Choroid plexus epithelial cell (primary cell): ENCODE data around the gene GSTA5.
A peak's percentile ranks its signal among the peaks of the same experiment; 100 is the strongest.
"Not testable (repeated sequence)": the region's sequence is repeated elsewhere in the genome, so short reads cannot be mapped to it uniquely, and the experiment has no call there.

Experiments used
- DNase-seq: peaks from one replicate; pipeline ENCODE4 v3.0.0-alpha.2; 2010; ENCODE audit warnings: low read depth
- H3K4me3 ChIP-seq: 2 replicates; pipeline ENCODE4 v1.5.1; 2011; ENCODE audit warnings: low read depth, mild to moderate bottlenecking, control low read depth, low read length, moderate library complexity
- TF ChIP-seq, protein P1 (sequence below): conservative IDR thresholded peaks from 2 replicates; pipeline ENCODE4 v1.5.1; 2011; ENCODE audit warnings: low read depth, mild to moderate bottlenecking, control low read depth, inconsistent platforms, low read length, moderate library complexity

The GSTA5 gene

DNA sequence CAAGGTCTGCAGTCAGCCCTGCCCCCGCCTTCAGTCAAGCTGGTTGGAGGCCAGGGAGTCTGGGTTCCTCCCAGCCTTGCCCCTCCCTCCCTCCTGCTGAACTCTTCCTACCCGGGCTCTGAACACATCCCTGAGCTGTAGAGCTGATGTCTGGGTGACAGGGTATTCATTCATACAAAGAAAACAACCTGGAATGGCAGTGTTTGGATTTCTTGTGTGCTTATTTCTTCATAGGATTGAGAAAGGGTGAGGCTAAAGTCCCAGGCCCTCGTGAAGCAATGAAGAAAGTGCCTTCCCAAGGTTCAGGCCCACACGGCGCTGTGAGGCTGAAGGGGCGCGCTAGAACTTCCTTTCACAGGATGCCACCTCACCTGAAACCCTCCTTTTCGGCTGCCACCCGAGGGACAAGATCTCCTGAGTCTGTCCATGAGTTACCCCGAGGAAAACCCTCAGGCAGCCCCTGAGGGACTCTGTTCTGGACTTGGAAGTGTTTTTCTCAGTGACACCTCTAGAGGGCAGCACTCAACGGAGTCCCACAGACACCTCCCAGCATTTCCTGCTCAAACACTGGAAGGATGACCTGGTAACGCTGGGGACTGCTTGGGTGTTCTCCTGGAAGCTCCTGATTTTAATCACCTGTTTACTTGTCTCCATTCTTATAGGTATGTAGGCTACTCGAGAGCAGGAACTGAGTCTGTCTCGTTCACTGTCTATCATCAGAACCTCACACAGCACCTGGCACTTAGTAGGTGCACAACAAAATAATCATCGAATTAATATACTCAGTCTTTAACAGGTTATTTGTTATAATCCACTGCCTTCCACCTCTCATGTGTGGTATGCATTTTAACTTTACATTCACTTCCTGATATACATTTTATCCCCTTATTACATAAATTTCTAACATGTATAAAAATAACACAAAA, 25.2 kb downstream of the GSTA5 start:
- TF ChIP-seq, protein P1, sequence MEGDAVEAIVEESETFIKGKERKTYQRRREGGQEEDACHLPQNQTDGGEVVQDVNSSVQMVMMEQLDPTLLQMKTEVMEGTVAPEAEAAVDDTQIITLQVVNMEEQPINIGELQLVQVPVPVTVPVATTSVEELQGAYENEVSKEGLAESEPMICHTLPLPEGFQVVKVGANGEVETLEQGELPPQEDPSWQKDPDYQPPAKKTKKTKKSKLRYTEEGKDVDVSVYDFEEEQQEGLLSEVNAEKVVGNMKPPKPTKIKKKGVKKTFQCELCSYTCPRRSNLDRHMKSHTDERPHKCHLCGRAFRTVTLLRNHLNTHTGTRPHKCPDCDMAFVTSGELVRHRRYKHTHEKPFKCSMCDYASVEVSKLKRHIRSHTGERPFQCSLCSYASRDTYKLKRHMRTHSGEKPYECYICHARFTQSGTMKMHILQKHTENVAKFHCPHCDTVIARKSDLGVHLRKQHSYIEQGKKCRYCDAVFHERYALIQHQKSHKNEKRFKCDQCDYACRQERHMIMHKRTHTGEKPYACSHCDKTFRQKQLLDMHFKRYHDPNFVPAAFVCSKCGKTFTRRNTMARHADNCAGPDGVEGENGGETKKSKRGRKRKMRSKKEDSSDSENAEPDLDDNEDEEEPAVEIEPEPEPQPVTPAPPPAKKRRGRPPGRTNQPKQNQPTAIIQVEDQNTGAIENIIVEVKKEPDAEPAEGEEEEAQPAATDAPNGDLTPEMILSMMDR = peak; percentile 74
- DNase-seq = peak; percentile 57
- H3K4me3 ChIP-seq = no peak overlapping the region

DNA sequence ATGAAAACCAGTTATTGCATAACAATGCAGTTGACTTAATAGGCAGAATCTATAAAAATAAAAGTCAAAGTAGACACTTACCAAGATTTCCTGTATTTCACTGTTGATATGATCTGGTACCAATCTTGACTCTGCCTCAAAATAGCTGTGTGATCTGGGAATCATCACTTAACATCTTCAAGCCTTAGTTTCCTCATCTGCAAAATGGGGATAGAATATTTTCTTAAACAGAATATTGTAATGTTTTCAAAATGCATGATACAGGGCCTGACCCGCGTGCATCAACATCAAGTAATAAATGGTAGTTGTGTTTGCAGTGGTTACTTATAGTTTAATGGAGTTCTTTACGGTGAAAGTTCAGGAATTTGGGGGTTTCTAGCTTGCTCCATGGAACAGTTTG, 26.1 kb downstream of the GSTA5 start:
- not testable (repeated sequence) for DNase-seq, H3K4me3 ChIP-seq

DNA sequence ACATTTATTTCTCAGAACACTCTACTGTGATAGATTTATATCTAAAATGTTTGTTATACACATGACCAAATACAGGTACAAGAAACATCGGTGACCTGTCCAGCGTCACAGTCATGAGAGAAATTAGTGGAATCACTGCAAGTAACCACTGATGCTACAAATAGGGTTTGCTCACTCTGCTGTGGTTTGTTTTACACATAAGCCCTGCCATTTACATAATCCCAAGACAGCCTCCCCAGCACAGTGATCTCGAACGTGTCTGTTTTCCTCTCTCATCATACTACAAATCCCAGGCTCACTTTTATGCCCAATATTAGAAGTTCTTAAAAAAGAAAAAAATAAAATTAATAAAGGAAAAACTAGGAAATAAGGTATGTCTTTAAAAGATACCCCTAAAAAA, 30.8 kb downstream of the GSTA5 start:
- H3K4me3 ChIP-seq, DNase-seq: not testable (repeated sequence)

DNA sequence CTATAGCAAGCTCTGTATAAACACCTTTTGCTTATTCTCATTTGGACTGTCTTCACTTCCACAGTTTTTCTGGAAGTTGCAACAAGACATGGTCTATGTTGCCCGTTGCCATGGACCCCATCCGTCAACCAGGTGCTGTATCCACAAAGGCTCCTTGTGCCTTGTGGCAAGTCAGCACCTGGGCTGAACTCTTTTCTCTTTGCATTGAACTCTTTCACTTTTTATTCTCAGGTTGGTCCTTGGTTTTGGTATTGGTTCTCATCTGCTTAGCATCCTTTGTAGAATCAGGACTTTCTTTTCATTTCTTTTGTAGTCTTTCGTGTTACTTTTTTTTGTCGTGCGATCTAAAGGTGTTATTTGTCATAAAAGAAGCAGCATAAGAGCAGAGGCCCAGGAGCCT, 32.0 kb downstream of the GSTA5 start:
- no peak overlapping the region for H3K4me3 ChIP-seq
- DNase-seq = no peak
- TF ChIP-seq, protein P1 = no peak

GRCh38 chr6:52803668-52804255, 36.9 kb downstream of the GSTA5 start, which contains the start of gene GSTA1:
Gene GSTA1 (minus strand): TSS chr6:52803816. CDS start chr6:52799267, 4,549 bp downstream.
- H3K4me3 ChIP-seq, DNase-seq: not testable (repeated sequence)

- TF ChIP-seq, protein P1 = no peak
- H3K4me3 ChIP-seq = no peak overlapping the region
- DNase-seq = no peak
Measured at GRCh38 chr6:52802806-52803205, 37.8 kb downstream of the GSTA5 start.

DNA sequence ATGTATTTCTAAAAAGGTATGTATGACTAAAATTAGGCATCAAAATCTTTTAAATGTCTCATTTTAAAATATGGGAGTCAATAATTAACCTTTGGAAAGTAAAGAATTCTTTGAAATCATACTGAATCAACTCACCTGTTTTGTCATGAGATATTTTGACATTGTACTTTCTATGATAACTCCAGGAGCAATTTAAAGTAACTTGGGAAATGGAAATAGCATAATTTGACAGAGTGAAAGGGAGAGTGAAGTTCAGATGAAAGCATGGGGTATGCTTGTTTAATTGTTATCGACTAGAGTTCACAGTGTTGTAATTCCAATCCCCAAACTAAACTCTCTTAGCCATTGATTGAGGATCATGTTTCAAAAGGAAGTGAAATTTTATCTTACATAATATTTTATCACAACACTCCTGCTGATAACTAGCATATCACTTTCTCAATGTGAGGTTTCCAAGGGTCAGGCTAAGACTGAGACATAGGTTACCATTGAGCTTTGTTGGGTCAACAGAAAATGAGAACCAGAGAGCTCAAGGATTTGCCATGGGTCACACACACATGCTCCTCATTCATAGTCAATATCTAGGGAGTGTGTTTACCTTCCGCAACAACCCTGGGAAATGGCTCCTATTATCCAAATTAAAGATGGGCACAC, 39.3 kb downstream of the GSTA5 start:
- H3K4me3 ChIP-seq = no peak overlapping the region
- no peak for DNase-seq
- TF ChIP-seq, protein P1 = no peak

DNA sequence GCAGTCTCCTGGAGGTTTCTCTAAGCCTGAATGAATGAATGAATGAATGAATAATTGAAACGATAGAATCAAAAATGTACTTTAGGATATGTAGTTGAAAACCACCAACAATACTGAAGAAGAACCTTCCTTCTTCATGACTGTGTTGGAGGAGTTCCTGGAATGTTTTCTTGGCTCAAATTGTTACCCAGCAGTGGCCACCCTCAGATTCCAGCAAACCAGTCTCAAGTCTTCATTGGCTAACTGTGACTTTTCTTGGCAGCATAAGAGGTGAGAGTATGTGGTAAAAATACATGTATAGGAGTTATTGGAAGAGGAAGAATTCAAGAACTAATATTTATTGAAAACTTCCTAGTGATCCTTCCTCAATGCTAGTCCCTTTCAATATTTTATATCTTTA, 41.3 kb downstream of the GSTA5 start:
- peak; percentile 35 for DNase-seq

DNA sequence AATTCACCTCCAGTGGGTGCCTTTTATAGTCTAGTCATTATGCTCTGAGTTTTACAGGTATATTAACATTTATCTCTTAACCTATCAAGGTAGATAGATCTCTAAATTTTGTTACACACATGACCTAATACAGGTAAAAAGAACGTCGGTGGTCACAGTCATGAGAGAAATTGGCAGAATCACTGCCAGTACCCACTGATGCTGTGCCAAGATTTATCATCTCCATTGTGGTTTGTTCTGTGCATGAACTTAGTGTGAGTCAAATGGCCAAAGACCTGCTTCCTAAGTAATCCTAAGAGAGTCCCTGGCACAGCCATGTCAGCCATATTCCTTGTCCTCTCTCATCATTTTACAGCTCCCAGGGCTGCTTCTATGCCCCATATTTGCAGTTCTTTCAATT, 46.2 kb downstream of the GSTA5 start:
- DNase-seq, H3K4me3 ChIP-seq: not testable (repeated sequence)

More for the DNA sequence above, 41.3 kb downstream of the GSTA5 start:
- H3K4me3 ChIP-seq = not testable (repeated sequence)
